Measurements from ENCODE around the gene HIVEP2. TPM values are rescaled to one million over a fixed set of nuclear protein-coding genes. Genes with fewer than 3 reads are reported as not detected.

Gene HIVEP2
- total and polyA plus RNA-seq, 2 of the 4 experiments (the other 2 are of a cell fraction) = 4.3 to 11.3 TPM

- H3K56ac ChIP-seq (ENCODE audit: extremely low read depth, insufficient read depth, low read length) = no peak overlapping the region
- no peak overlapping the region for H2AFZ ChIP-seq (replicated peaks; ENCODE audit: low read length, poor library complexity)
- no peak overlapping the region for H2BK120ac ChIP-seq (ENCODE audit: low read depth, low read length)
- peaks cover 10 to 17% of the 10 kb centered on the region in 2 experiments; a peak in 3 of 4 replicates for H3K79me1 ChIP-seq (ENCODE audit: low read depth in 1 of 2, low read length in 2 of 2)
- no peaks in the 10 kb centered on the region; the same call in 1 of the 2 replicates for H3K4me1 ChIP-seq (ENCODE audit: control insufficient read depth, insufficient read depth, low read length)
- in situ Hi-C loops (cut with MboI; ENCODE audit: low sequenced_read_pairs) = no loop called here
- no peak overlapping the region for H3K23ac ChIP-seq (ENCODE audit: low read depth, low read length)
- no peak overlapping the region for H3K9ac ChIP-seq (ENCODE audit: low read depth, low read length)
- no peak overlapping the region for H3K4me2 ChIP-seq (ENCODE audit: low read depth, low read length)
- no peaks in the 10 kb centered on the region for H3K9me3 ChIP-seq (ENCODE audit: control insufficient read depth, insufficient read depth, low read length)
- no peak overlapping the region for H3K27ac ChIP-seq (ENCODE audit: insufficient read depth, low read length)
- H4K91ac ChIP-seq (ENCODE audit: insufficient read depth, low read depth, low read length) = no peak overlapping the region
- BruUV-seq (replicated peaks) = no TSS peak
- peaks cover 2% of the 10 kb centered on the region; the same call in 1 of the 2 replicates for H3K9me1 ChIP-seq (ENCODE audit: insufficient read depth, low read length)
- no peaks in the 10 kb centered on the region for H3K27me3 ChIP-seq (ENCODE audit: control insufficient read depth, insufficient read depth, low read length)
- H2AK5ac ChIP-seq (ENCODE audit: low read depth, low read length) = no peak overlapping the region
- no peak overlapping the region for H3K14ac ChIP-seq (replicated peaks; ENCODE audit: low read depth, low read length)
- no peak overlapping the region for H2BK5ac ChIP-seq (ENCODE audit: low read depth, low read length, poor library complexity, severe bottlenecking)
- H3K4ac ChIP-seq (ENCODE audit: low read depth, low read length) = no peak overlapping the region
- no peaks in the 10 kb centered on the region for H4K20me1 ChIP-seq (ENCODE audit: insufficient read depth, low read length)
- H2BK15ac ChIP-seq (ENCODE audit: low read depth, low read length) = no peak overlapping the region
- CTCF ChIA-PET = no interaction called here
- H2BK20ac ChIP-seq (ENCODE audit: low read depth, low read length) = no peak overlapping the region
- H3K18ac ChIP-seq (ENCODE audit: low read depth, low read length) = no peak overlapping the region
- DNase-seq (no peak), ATAC-seq (ENCODE audit: low read depth) (no peak)
- H4K5ac ChIP-seq (ENCODE audit: low read depth, low read length) = no peak overlapping the region
- dilution Hi-C loops (cut with HindIII; ENCODE audit: low sequenced_read_pairs, unreplicated experiment) = no loop called here
- H3K36me3 ChIP-seq (ENCODE audit: control insufficient read depth, insufficient read depth, low read length) = no peaks in the 10 kb centered on the region
- no peak overlapping the region for H3K4me3 ChIP-seq (ENCODE audit: insufficient read depth, low read depth, low read length)
- no peak overlapping the region for H2AK9ac ChIP-seq (replicated peaks; ENCODE audit: low read depth, low read length, poor library complexity)
- POLR2A ChIA-PET (ENCODE audit: unreplicated experiment) = no interaction called here
- WGBS, 2 experiments (ENCODE audit: extremely low coverage in 2 of 2, insufficient read length in 1 of 2) = no CpG with 5 or more reads among the region's 3 CpGs
- no peak overlapping the region for H4K8ac ChIP-seq (ENCODE audit: low read depth in 2 of 2, low read length in 2 of 2)
- no peak for TF ChIP-seq BHLHE40 (IDR thresholded peaks at IDR 0.05; ENCODE audit: low read depth, low read length)
- no peak for TF ChIP-seq SMC3 (IDR thresholded peaks at IDR 0.05; ENCODE audit: low read depth, low read length)
- TF ChIP-seq, protein P1, sequence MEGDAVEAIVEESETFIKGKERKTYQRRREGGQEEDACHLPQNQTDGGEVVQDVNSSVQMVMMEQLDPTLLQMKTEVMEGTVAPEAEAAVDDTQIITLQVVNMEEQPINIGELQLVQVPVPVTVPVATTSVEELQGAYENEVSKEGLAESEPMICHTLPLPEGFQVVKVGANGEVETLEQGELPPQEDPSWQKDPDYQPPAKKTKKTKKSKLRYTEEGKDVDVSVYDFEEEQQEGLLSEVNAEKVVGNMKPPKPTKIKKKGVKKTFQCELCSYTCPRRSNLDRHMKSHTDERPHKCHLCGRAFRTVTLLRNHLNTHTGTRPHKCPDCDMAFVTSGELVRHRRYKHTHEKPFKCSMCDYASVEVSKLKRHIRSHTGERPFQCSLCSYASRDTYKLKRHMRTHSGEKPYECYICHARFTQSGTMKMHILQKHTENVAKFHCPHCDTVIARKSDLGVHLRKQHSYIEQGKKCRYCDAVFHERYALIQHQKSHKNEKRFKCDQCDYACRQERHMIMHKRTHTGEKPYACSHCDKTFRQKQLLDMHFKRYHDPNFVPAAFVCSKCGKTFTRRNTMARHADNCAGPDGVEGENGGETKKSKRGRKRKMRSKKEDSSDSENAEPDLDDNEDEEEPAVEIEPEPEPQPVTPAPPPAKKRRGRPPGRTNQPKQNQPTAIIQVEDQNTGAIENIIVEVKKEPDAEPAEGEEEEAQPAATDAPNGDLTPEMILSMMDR (conservative IDR thresholded peaks at IDR 0.05; ENCODE audit: low read depth, low read length) = no peak
- no peak for TF ChIP-seq RAD21 (IDR thresholded peaks at IDR 0.05; ENCODE audit: low read length)
- no peak for TF ChIP-seq USF2 (IDR thresholded peaks at IDR 0.05; ENCODE audit: low read depth, low read length)
- TF ChIP-seq, protein P2, sequence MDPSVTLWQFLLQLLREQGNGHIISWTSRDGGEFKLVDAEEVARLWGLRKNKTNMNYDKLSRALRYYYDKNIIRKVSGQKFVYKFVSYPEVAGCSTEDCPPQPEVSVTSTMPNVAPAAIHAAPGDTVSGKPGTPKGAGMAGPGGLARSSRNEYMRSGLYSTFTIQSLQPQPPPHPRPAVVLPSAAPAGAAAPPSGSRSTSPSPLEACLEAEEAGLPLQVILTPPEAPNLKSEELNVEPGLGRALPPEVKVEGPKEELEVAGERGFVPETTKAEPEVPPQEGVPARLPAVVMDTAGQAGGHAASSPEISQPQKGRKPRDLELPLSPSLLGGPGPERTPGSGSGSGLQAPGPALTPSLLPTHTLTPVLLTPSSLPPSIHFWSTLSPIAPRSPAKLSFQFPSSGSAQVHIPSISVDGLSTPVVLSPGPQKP (IDR thresholded peaks at IDR 0.05; ENCODE audit: borderline replicate concordance, low read depth, low read length) = no peak
- TF ChIP-seq RFX5 (IDR thresholded peaks at IDR 0.05; ENCODE audit: low read depth, low read length) = no peak
- no peak for TF ChIP-seq CHD1 (IDR thresholded peaks at IDR 0.05; ENCODE audit: low read depth, low read length)
- TF ChIP-seq CEBPB (IDR thresholded peaks at IDR 0.05; ENCODE audit: low read depth, low read length) = no peak
- no peak for TF ChIP-seq POLR2A (IDR thresholded peaks at IDR 0.05; ENCODE audit: low read depth, low read length)
- intact Hi-C loops (cut with micrococcal nuclease) = no loop called here
These were observed 163.8 kb downstream of the HIVEP2 start for GRCh38 chr6:142781129-142781528.
